ENCODE measurements around the gene LRMDA.

Gene LRMDA

DNA sequence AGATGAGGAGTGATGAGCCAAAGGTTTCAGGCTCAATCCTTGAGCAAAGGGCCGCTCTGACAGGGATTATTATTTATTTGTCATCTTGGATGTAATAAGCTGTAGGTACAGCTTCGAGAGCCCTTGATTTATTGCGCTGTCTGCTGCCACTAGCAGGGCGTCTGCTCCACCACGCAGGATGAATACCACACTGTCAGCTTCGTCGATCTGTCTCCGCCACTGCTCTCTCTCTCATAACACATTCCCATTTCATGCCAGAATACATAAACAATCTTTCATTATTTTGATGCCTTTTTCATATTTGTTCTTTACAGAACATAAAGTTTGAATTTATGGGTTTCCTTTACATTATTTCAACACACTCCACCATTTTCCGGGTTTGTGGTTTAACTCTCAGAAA is 276.6 kb downstream of the LRMDA start:
- Histone ChIP-seq H3K4me3 (ENCODE audit: low read length) (no peak overlapping the region), H3K9me3 (ENCODE audit: control insufficient read depth, low read depth, low read length) (no peaks in the 10 kb centered on the region)

DNA sequence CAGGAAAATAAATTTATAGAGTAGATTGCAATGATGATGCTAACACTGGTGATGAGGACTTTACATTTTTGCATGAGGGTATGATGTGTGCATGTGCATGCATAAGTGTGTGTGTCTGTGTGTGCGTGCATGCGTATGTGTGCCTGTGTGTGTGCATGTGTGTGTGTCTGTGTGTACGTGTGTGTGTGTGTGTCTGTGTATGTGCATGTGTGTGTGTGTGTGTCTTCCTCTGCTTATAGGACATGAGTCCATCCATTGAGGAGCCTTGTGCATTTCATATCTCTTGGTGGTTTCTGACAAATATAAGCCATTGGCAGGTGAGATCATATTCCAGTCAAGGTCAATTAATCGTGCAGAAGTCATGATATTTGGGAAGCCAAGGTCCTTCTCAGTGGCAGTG is 277.8 kb downstream of the LRMDA start:
- no peak overlapping the region for H3K9ac ChIP-seq (ENCODE audit: low read length)

More for the DNA sequence above, 276.6 kb downstream of the LRMDA start:
- Histone ChIP-seq H3K9ac (ENCODE audit: low read length) (no peak overlapping the region), H3K27ac (ENCODE audit: low read length) (no peak overlapping the region), H3K36me3 (ENCODE audit: control insufficient read depth, low read depth, low read length) (no peaks in the 10 kb centered on the region), H3K4me1 (ENCODE audit: control insufficient read depth, low read depth, low read length) (peaks cover 24% of the 10 kb centered on the region), H3K27me3 (ENCODE audit: control insufficient read depth, insufficient read depth, low read length) (no peaks in the 10 kb centered on the region)

DNA sequence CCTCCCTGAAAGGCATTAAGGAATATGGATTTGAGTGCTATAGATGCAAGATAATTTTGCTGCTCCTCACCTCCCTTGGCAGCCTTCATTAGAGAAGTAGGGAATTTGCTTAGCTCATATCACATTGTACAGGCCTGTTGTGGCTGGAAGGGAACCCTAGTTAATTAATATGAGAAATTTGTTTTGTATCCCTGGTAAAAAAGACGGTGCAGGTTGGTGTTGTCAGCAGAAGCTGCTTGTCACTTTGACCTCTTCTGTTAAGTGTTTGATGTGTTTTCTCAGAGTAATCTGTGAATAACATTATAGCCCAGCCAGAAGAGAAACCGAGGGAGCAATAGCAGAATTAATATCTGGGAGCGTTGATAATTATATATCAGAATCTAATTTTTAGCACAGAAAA is 278.4 kb downstream of the LRMDA start:
- H3K4me3 ChIP-seq (ENCODE audit: low read length) = no peak overlapping the region
- H3K27me3 ChIP-seq (ENCODE audit: control insufficient read depth, insufficient read depth, low read length) = no peaks in the 10 kb centered on the region
- no peaks in the 10 kb centered on the region for H3K36me3 ChIP-seq (ENCODE audit: control insufficient read depth, low read depth, low read length)
- no peak overlapping the region for H3K27ac ChIP-seq (ENCODE audit: low read length)
- peaks cover 24% of the 10 kb centered on the region for H3K4me1 ChIP-seq (ENCODE audit: control insufficient read depth, low read depth, low read length)
- no peaks in the 10 kb centered on the region for H3K9me3 ChIP-seq (ENCODE audit: control insufficient read depth, low read depth, low read length)
- no peak overlapping the region for H3K9ac ChIP-seq (ENCODE audit: low read length)

More for the DNA sequence above, 277.8 kb downstream of the LRMDA start:
- Histone ChIP-seq H3K36me3 (ENCODE audit: control insufficient read depth, low read depth, low read length) (no peaks in the 10 kb centered on the region), H3K27ac (ENCODE audit: low read length) (no peak overlapping the region), H3K9me3 (ENCODE audit: control insufficient read depth, low read depth, low read length) (no peaks in the 10 kb centered on the region), H3K27me3 (ENCODE audit: control insufficient read depth, insufficient read depth, low read length) (no peaks in the 10 kb centered on the region), H3K4me3 (ENCODE audit: low read length) (no peak overlapping the region), H3K4me1 (ENCODE audit: control insufficient read depth, low read depth, low read length) (peaks cover 24% of the 10 kb centered on the region)

DNA sequence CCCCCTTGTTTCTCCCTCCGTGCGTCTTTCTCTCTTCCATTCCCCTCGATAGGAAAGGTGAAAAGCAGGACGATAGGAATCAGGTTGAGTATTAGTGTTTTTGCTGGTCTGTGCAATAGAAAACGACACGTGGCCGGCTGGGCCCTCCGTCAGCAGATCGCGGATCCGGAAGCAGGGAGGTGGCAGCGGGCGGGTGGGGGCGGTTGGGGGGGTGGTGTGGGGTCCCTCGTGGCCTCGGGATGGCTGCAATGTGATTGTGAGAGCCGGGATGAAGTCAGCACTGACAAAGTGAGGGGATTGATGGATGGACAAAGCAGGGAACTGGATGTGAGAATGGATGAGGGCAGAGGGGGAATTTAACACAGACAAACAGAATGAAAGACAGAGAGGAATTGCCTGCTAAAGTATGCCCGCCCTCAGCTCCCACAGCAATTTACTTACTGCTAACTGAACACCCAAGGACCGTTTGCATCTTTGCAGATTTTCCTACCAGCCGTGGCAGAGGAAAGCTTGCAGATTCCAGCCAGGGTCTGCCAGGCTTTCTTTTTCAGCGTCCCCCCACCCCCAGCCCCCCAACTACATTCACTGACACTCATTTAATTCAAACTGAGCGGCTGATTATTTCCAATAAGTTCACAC is 280.9 kb downstream of the LRMDA start:
- Histone ChIP-seq H3K9ac (ENCODE audit: low read length) (no peak overlapping the region), H3K27me3 (ENCODE audit: control insufficient read depth, insufficient read depth, low read length) (no peaks in the 10 kb centered on the region), H3K4me3 (ENCODE audit: low read length) (no peak overlapping the region), H3K4me1 (ENCODE audit: control insufficient read depth, low read depth, low read length) (peaks cover 24% of the 10 kb centered on the region), H3K9me3 (ENCODE audit: control insufficient read depth, low read depth, low read length) (no peaks in the 10 kb centered on the region), H3K27ac (ENCODE audit: low read length) (no peak overlapping the region), H3K36me3 (ENCODE audit: control insufficient read depth, low read depth, low read length) (no peaks in the 10 kb centered on the region)

DNA sequence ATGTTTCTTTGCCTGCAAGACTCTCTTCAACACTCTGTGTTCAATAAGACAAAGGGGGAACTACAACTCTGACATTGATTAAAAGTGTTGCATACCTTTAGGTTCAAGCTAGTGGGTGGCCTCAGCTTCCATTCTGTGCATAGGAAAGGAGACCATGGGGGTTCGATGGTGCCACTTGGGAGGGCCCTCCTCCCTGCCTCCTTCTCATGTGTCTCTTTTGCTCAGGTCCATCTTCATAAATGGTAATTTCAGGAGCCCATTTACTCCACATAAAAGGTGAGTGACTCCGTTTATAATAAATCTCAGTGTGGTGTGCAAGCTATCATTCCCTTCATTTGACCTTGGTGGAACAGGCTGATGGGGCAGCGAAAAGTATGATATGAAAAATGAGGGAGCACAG is 285.1 kb downstream of the LRMDA start:
- Histone ChIP-seq H3K27ac (ENCODE audit: low read length) (no peak overlapping the region), H3K9ac (ENCODE audit: low read length) (no peak overlapping the region), H3K36me3 (ENCODE audit: control insufficient read depth, low read depth, low read length) (no peaks in the 10 kb centered on the region), H3K4me3 (ENCODE audit: low read length) (no peak overlapping the region), H3K4me1 (ENCODE audit: control insufficient read depth, low read depth, low read length) (peaks cover 4% of the 10 kb centered on the region), H3K9me3 (ENCODE audit: control insufficient read depth, low read depth, low read length) (no peaks in the 10 kb centered on the region), H3K27me3 (ENCODE audit: control insufficient read depth, insufficient read depth, low read length) (no peaks in the 10 kb centered on the region)

DNA sequence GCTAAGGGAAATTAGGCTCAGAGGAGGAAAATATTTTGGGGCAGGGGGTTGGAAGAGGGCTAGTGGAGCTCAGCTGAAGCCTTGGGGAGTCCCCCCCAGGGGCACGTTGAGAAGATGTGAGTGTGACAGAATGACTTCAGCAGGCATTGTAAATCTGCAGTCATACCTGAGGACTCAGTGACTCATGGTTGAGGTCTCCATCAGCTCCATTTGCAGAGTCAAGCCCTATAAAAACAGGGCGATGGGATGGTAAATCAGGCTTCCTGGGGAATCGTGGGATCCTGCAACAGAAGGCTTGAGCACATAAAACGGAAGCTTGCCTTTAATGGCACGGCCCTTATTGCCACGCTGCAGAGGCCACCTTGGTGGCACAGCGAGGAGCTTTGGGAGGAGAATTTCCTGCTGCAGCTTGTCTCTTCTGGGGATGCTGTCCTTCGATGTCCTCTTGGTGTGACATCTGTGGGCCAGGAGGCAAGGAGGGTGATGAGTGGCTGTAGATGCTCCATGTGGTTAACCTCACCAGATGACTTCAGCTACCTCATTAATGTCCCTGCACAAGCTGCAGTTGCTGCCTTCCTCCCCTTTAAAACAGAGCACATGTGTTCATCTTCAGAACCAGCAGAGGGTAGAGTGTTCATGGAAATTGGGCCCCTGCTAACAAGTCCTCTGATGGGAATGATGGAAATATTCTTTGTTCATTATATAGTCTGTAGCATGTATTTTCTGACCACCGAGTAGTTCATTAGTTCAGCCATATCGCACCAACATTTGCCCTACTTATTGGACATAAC is 285.9 kb downstream of the LRMDA start:
- Histone ChIP-seq H3K4me3 (ENCODE audit: low read length) (no peak overlapping the region), H3K27me3 (ENCODE audit: control insufficient read depth, insufficient read depth, low read length) (no peaks in the 10 kb centered on the region), H3K36me3 (ENCODE audit: control insufficient read depth, low read depth, low read length) (no peaks in the 10 kb centered on the region), H3K9ac (ENCODE audit: low read length) (no peak overlapping the region), H3K9me3 (ENCODE audit: control insufficient read depth, low read depth, low read length) (no peaks in the 10 kb centered on the region), H3K27ac (ENCODE audit: low read length) (no peak overlapping the region), H3K4me1 (ENCODE audit: control insufficient read depth, low read depth, low read length) (peaks cover 4% of the 10 kb centered on the region)

DNA sequence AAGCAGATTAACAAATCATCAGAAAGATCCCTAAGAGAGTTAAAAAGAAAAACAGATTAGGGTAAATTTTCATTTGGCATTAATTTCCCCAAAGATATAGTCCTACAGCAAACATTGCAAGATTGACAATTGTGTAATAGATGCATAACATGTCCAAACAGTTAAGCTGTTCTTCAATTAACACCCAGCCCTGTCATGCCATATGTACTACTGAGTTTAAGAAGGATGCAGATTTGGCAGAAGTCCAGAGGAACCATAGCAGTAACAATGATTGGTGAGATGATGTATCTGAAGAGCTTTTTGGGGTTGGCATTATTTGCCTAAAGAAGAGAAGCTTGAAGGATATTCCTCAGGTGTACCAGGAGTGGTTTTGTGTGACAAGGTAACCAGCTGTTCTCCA is 287.6 kb downstream of the LRMDA start:
- no peak overlapping the region for H3K4me3 ChIP-seq (ENCODE audit: low read length)
- H3K27me3 ChIP-seq (ENCODE audit: control insufficient read depth, insufficient read depth, low read length) = no peaks in the 10 kb centered on the region
- H3K36me3 ChIP-seq (ENCODE audit: control insufficient read depth, low read depth, low read length) = no peaks in the 10 kb centered on the region
- H3K9me3 ChIP-seq (ENCODE audit: control insufficient read depth, low read depth, low read length) = no peaks in the 10 kb centered on the region
- no peak overlapping the region for H3K9ac ChIP-seq (ENCODE audit: low read length)
- no peaks in the 10 kb centered on the region for H3K4me1 ChIP-seq (ENCODE audit: control insufficient read depth, low read depth, low read length)
- H3K27ac ChIP-seq (ENCODE audit: low read length) = no peak overlapping the region

DNA sequence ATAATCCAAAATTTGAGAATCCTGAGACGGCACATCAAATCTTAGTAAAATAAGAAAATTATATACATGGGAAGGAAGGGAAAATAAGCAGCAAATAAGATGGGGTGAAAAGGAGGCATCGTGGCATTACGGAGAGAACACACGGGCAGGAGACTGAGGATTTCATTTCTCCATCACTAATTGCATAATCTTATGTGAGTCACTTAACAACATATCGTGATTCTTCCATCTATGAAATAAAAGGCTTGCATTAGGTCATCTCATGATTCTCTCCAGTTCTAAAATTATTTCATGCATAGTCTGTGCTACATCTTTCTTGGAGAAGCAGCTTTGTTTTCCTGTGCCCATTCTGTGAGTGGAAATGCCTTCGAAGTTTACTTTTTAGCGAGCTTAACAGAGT is 288.7 kb downstream of the LRMDA start:
- H3K4me1 ChIP-seq (ENCODE audit: control insufficient read depth, low read depth, low read length) = no peaks in the 10 kb centered on the region
- no peaks in the 10 kb centered on the region for H3K9me3 ChIP-seq (ENCODE audit: control insufficient read depth, low read depth, low read length)

DNA sequence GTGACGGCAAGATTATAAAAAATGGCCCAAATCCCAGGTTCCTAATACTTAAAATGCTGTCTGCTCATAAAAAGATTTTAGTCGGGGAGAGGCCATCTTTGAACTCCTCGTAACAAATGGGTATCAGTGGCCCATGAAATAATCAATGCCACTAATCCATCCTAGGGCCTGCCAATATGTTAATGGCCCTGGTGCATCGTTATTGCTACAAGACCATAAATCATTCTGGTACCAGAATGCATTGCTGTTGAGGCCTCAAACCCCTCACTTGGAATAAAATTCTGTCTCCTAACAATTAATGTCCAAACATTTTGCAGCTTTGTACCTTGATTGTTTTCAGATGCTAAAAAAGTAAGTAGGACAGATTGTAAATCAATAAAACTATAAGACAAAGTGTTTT is 290.6 kb downstream of the LRMDA start:
- no peak overlapping the region for H3K9ac ChIP-seq (ENCODE audit: low read length)
- no peaks in the 10 kb centered on the region for H3K27me3 ChIP-seq (ENCODE audit: control insufficient read depth, insufficient read depth, low read length)
- H3K4me3 ChIP-seq (ENCODE audit: low read length) = no peak overlapping the region
- no peaks in the 10 kb centered on the region for H3K4me1 ChIP-seq (ENCODE audit: control insufficient read depth, low read depth, low read length)
- no peaks in the 10 kb centered on the region for H3K9me3 ChIP-seq (ENCODE audit: control insufficient read depth, low read depth, low read length)
- no peak overlapping the region for H3K27ac ChIP-seq (ENCODE audit: low read length)
- no peaks in the 10 kb centered on the region for H3K36me3 ChIP-seq (ENCODE audit: control insufficient read depth, low read depth, low read length)

More for the DNA sequence above, 288.7 kb downstream of the LRMDA start:
- Histone ChIP-seq H3K36me3 (ENCODE audit: control insufficient read depth, low read depth, low read length) (no peaks in the 10 kb centered on the region), H3K27me3 (ENCODE audit: control insufficient read depth, insufficient read depth, low read length) (no peaks in the 10 kb centered on the region), H3K27ac (ENCODE audit: low read length) (no peak overlapping the region), H3K9ac (ENCODE audit: low read length) (no peak overlapping the region), H3K4me3 (ENCODE audit: low read length) (no peak overlapping the region)

DNA sequence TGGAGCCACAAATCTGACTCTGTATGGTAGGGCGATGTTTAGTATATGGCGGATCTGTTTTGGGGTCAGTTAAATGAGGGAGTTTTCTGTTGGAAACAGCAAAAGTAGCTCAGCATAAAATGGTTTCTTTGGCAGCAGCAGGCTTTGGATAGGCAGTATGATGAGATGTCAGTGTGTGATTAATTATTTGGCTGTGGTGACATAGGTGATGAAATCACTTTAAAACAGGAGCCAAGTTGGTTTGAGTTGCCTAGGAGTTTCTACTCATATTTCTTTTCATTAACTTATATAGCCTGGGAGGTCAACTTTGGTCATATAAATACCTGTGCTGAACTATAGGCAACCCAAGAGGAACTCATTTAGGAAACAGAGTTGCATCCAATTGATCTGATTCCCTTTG is 291.2 kb downstream of the LRMDA start:
- Histone ChIP-seq H3K9ac (ENCODE audit: low read length) (no peak overlapping the region), H3K4me1 (ENCODE audit: control insufficient read depth, low read depth, low read length) (no peaks in the 10 kb centered on the region), H3K27me3 (ENCODE audit: control insufficient read depth, insufficient read depth, low read length) (no peaks in the 10 kb centered on the region), H3K27ac (ENCODE audit: low read length) (no peak overlapping the region), H3K4me3 (ENCODE audit: low read length) (no peak overlapping the region), H3K36me3 (ENCODE audit: control insufficient read depth, low read depth, low read length) (no peaks in the 10 kb centered on the region), H3K9me3 (ENCODE audit: control insufficient read depth, low read depth, low read length) (no peaks in the 10 kb centered on the region)

DNA sequence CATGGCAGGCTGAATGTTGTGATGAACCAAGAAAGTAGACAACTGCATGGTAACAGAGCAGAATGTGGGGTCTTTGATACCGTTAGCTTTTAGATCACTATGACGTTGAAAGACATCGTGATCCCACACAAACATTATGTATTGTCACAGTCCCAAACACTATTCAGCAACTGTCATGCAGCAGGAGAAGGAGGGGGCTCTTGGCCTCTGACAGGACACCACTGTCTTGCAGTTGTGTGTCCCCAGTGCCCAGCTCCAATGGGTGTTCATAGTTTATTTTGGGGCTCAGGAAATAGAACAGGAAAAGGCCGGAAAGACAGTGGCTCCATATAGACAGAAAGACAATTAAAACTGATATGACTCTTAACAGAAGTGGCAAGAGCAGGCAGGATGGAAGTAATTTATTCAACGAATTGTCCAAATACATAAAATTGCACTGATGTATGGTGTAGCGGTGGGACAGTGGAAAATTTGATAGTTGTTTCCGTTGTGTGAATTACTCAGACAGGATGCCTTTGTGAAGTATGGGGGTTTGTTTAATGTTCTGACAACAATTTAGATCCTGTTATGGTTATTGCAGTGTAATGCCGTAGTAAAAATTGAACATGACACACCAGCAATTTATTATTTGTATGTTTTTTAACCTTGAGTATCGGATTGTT is 292.0 kb downstream of the LRMDA start:
- no peak overlapping the region for H3K4me3 ChIP-seq (ENCODE audit: low read length)
- no peaks in the 10 kb centered on the region for H3K4me1 ChIP-seq (ENCODE audit: control insufficient read depth, low read depth, low read length)
- H3K9me3 ChIP-seq (ENCODE audit: control insufficient read depth, low read depth, low read length) = no peaks in the 10 kb centered on the region
- H3K36me3 ChIP-seq (ENCODE audit: control insufficient read depth, low read depth, low read length) = no peaks in the 10 kb centered on the region
- H3K9ac ChIP-seq (ENCODE audit: low read length) = no peak overlapping the region
- no peak overlapping the region for H3K27ac ChIP-seq (ENCODE audit: low read length)
- no peaks in the 10 kb centered on the region for H3K27me3 ChIP-seq (ENCODE audit: control insufficient read depth, insufficient read depth, low read length)
